ENCODE data around the gene PHRF1.

PHRF1 gene

DNA sequence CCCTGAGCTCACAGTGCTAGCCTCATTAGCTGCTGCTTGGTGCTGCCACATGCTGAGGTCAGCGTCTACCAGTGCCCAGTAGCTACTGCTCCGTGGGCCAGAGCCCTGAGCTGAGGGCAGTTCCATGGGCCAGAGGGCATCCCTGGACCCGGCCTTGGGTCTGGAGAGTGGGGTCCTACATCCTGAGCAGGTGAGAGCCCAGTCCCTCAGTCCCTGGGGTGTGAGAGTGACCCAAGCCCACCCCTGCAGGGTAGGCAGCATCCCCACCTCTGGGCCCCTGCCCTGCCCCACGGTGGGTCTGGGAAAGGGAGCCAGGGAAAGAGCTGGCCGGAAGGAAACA, 25.6 kb upstream of the PHRF1 start:
- no peak for DNase-seq (ENCODE audit: low read depth)
- no peak for TF ChIP-seq CTCF (IDR thresholded peaks at IDR 0.05; ENCODE audit: control insufficient read depth, extremely low read depth, insufficient read depth)

GRCh38 chr11:551131-551530, 25.1 kb upstream of the PHRF1 start:
- no peak overlapping the region for H3K4me3 ChIP-seq (ENCODE audit: low read depth, low read length)
- DNase-seq (ENCODE audit: low read depth): no peak
- no peak for TF ChIP-seq CTCF (IDR thresholded peaks at IDR 0.05; ENCODE audit: control insufficient read depth, extremely low read depth, insufficient read depth)

More for the DNA sequence above, 25.6 kb upstream of the PHRF1 start:
- no peak overlapping the region for H3K4me3 ChIP-seq (ENCODE audit: low read depth, low read length)

DNA sequence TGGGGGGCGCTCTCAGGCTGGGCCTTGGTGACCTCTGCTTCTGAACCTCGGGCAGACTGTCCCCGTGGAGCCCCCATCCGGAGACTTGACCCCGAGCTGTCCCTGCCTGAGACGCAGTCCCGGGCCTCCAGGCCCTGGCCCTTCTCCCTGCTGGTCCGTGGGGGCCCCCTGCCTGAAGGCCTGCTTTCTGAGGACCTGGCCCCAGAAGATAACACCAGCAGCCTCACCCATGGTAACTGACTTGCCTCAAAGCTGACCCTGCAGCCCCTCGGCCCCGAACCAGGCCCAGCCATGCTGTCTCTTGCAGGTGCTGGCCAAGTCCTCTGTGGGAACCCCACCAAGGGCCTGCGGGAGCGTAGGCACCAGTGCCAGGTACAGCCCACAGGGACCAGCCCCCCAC, 24.7 kb upstream of the PHRF1 start:
- TF ChIP-seq CTCF (IDR thresholded peaks at IDR 0.05; ENCODE audit: control insufficient read depth, extremely low read depth, insufficient read depth): no peak
- no peak for DNase-seq (ENCODE audit: low read depth)
- H3K4me3 ChIP-seq (ENCODE audit: low read depth, low read length): no peak overlapping the region

GRCh38 chr11:553083-553987, 22.9 kb upstream of the PHRF1 start:
- no peak for DNase-seq (ENCODE audit: low read depth)
- TF ChIP-seq CTCF (IDR thresholded peaks at IDR 0.05; ENCODE audit: control insufficient read depth, extremely low read depth, insufficient read depth): no peak
- no peak overlapping the region for H3K4me3 ChIP-seq (ENCODE audit: low read depth, low read length)

GRCh38 chr11:553988-554340, 22.3 kb upstream of the PHRF1 start:
- H3K4me3 ChIP-seq (ENCODE audit: low read depth, low read length): no peak overlapping the region
- DNase-seq (ENCODE audit: low read depth): no peak
- no peak for TF ChIP-seq CTCF (IDR thresholded peaks at IDR 0.05; ENCODE audit: control insufficient read depth, extremely low read depth, insufficient read depth)

DNA sequence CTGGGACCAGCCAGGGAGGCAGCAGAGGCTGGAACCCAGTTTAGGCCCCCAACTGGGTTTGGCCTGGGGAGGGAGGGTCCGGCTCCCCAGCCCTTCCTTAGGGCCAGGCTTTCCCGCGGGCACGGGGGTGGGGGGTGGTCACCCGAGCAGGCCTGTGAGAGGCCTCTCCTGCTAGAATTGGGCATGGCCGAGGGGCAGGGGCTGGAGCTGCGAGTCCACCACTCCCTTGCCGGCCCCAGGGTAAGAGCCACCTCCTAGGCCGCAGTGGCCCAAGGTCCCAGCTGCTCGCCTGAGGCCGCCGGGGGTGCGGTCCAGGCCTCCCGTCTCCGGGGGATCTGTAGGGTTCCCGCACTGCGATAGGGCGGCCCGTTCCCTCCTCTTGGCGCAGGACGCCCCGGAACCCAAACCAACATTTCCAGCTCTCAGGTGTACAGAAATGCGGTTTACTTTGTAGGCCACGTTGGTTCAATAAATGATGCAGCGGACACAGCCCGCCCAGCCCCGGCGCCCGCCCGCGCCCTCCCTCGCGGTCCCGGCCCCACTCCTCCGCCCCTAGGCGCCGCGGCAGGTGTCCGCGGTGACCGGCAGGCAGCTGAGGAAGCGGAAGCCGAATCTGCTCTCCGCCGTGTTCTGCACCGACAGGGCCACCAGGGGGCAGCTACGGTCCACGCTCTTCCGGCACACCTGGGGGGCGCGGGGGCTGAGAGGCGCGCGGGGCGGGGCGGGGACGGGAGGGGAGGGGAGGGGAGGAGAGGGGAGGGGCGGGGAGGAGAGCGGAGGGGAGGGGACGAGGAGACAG, 21.6 kb upstream of the PHRF1 start:
- peak overlapping the region; percentile 34; the same call in 1 of the 2 replicates for H3K4me3 ChIP-seq (ENCODE audit: low read depth, low read length)
- DNase-seq (ENCODE audit: low read depth): peak; percentile 32
- TF ChIP-seq CTCF (IDR thresholded peaks at IDR 0.05; ENCODE audit: control insufficient read depth, extremely low read depth, insufficient read depth): peak; percentile 93
